Measurements from ENCODE around the gene VARS2.

- no peak for TF ChIP-seq CTCF (IDR thresholded peaks at IDR 0.05)
- no peak for TF ChIP-seq POLR2A (IDR thresholded peaks at IDR 0.05)
These were observed 4.6 kb downstream of the VARS2 start for GRCh38 chr6:30918670-30919069.

Measured in Peyer's patch (tissue), 4 donors.